NCI-H748 treated with DMSO at 0.1 percent for 48 hours (cell line): Measurements from ENCODE around the gene RASA4.
"Not testable (repeated sequence)": the region's sequence is repeated elsewhere in the genome, so short reads cannot be mapped to it uniquely, and the experiment has no call there.

Experiments used
- DNase-seq: peaks from one replicate; lab custom pipeline; 2025; lab: John Stamatoyannopoulos, UW

Gene RASA4

DNA sequence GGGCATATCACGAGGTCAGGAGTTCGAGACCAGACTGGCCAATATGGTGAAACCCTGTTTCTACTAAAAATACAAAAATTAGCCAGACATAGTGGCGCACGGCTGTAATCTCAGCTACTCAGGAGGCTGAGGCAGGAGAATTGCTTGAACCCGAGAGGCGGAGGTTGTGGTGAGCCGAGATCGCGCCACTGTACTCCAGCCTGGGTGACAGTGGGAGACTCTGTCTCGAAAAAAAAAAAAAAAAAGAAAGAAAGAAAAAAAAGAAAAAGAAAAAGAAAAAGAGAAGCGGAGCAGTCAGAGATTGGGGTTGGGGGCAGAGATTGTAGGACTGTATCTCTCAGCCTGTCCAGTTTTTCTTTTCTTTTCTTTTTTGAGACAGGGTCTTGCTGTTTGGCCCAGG, 73.8 kb downstream of the RASA4 start:
- not testable (repeated sequence) for DNase-seq

DNA sequence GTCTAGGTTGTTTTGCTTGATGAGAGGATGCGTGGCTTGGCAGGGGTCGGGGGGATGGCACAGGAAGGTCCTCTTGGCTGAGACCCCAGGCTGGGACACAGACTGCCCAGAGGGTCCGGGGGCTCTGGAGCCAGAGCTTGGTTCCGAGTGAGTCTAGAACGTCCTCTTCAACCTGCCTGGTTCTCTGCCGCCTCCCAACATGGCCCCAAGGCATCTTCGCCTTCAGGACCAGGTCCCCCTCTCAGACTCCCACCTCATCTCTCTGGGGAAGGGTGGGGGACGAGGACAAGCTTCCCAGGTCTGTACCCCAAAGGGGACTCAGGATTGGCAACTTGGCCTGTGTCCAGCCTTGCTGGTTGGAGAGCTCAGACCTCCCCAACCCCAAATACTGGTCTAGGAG, 74.5 kb downstream of the RASA4 start:
- DNase-seq = not testable (repeated sequence)

DNA sequence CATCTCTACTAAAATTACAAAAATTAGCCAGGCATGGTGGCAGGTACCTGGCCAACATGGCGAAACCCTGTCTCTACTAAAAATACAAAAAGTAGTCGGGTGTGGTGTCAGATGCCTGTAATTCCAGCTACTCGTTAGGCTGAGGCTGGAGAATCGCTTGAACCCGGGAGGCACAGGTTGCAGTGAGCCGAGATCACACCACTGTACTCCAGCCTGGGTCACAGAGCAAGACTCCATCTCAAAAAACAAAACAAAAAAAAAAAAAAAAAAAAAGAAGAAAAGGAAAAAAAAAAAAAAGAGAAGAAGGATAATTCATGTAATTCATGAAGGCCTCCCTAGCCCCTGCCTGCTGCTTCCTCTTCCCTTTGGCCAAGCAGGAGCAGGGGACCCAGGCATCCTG, 76.0 kb downstream of the RASA4 start:
- not testable (repeated sequence) for DNase-seq

DNA sequence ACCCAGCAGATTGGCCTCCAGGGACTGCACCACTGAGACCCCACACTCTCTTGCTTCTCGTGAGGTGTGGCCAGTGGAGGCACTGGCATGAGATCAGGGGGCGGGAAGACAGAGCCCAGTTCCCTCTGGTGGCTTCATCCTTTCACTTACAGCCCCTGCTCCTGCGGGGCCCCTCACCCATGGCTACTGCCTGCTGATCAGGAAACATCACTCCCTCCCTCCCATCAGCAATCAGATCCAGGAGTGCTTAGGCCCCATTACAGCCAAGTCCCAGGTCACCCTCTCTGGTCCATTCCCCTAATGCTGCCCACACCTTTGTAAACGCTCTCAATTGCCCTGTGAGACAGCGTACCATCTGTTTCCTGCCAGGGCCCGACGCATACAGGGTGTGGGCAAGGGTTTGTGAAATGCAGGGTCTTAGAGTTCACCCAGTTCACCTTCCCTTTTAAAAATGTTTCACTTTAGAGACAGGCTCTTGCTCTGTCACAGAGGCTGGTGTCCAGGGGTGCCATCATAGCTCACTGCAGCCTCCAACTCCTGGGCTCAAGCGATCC, 81.4 kb downstream of the RASA4 start:
- DNase-seq = not testable (repeated sequence)

DNA sequence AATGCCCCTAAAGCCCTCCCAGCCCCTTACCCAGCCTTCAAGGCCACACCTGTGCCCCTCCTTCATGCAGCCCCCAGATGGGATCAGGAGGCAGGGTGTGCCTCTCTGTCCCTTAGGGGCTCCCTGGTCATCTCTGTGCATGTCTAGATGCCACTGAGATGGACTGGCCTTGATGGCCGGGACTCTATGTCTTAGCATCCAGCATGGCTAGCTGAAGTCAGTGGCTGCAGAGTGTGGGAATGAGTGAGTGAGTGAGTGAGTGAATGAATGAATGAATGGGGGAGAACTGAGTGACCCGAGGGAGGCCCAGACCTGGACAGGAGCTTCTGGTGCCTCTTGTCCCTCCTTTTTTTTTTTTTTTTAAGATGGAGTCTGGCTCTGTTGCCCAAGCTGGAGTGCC, 84.4 kb downstream of the RASA4 start:
- DNase-seq = not testable (repeated sequence)

DNA sequence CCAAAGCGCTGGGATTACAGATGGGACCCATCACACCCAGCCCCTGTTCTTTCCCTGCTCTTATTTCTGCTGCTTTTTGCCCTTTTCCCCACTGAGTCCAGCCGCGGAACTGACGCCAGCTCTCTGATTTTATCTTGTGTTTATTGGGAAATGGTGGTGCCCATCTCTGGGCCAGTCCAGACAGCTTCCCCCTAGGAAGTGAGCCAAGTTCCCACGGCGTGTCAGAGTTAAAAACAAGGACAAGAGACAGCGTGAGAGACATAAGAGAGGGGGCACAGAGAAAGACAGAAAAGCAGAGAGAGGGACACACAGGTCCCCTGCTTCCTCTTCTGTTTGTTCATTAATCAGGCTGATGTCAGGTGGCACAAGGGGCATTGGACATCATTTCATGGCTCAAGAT, 85.0 kb downstream of the RASA4 start:
- DNase-seq = not testable (repeated sequence)

DNA sequence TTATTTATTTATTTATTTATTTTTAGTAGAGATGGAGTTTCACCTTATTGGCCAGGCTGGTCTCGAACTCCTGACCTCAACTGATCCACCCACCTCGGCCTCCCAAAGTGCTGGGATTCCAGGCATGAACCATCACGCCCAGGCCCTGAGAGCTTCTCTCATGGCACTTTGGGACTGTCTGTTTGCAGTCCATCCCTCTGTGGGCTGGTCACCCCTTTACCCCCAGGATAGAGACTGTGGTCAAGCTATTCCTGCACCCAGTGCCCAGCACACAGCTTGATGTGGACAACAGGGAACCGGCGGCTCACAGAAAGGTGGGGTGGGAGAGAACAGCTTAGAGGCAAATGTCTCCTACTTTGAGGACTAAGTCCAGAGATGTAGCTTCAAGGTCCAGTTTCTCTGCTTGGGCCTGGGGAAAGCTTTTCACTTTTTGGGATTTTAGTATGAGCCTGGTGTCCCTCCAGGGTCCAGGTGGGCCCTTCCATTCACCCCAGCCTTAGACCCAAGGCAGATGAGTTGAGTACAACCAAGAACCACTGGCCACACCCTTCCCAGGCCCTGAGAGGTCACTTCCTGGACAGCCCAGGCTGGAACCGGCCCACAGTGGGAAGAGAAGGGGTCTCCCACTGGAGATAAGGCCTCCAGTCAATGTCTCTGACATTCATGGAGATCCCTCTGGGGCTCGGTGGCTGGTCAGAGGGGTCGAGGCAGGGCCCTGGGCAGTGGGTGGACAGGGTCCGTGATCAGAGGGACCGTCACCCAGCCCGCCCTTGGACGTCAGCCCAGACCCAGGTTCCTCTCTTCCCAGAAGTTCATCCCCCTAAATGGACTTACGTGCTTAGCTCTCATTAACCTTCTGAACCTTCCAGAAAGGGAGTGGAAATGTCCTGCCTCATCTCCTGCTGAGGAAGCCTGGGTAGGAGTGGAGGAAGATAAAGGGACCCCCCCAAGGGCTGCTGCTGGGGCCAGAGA, 88.4 kb downstream of the RASA4 start:
- DNase-seq = not testable (repeated sequence)

DNA sequence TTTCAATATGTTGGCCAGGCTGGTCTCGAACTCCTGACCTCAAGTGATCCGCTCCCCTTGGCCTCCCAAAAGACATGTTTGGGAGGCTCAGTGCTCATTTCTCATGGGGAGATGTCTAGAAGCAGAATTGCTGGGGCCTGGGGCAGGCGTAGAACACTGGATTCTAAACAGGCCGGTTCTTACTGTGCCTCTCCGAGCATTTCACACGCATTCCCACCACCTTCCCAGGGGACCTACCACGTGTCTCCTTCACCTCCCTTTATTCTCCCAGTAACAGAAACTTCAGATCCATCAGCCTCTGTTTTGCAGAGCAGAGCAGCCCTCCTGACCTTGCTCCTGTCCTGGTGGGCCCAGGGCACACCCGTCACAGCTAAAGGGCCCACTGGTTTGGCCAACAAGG, 89.4 kb downstream of the RASA4 start:
- not testable (repeated sequence) for DNase-seq

DNA sequence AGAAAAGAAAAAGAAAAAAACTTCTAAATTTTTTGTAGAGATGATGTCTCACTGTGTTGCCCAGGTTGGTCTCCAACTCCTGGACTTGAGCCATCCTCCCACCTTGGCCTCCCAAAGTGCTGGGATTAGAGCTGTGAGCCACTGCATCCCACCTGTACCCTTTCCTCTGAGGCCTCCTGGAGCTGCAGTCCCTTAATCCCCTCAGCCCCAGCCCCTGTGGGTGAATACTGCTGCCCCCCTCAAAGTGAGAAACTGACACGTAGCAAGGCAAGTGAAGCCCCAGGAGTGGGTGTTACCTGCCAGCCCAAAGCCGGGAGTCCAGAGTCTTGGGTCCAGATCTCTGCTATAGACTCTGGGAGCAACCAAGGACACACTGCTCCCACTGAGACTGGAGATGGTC, 91.8 kb downstream of the RASA4 start:
- DNase-seq = not testable (repeated sequence)
